SK-N-SH treated with all-trans-retinoic acid at 6 μM for 48 hours (cell line): ENCODE results near the gene PMS1.

Experiments
- PPARA ChIP-seq: fragments of 250-450 bp; sonication (Bioruptor Pico); IDR thresholded peaks from 2 replicates; pipeline ENCODE4 v1.5.0; 2020; ENCODE audit warnings: mild to moderate bottlenecking, borderline replicate concordance
- SNAI2 ChIP-seq: fragments of 250-450 bp; sonication (Bioruptor Pico); IDR thresholded peaks from 2 replicates; pipeline ENCODE4 v1.5.0; 2020; ENCODE audit warnings: mild to moderate bottlenecking, moderate library complexity
- TCF4 ChIP-seq: fragments of 250-450 bp; sonication (Bioruptor Pico); IDR thresholded peaks from 2 replicates; pipeline ENCODE4 v1.8.0; 2021; ENCODE audit warnings: mild to moderate bottlenecking, moderate library complexity, borderline replicate concordance
- ZFP3 ChIP-seq: fragments of 250-450 bp; sonication (Bioruptor Pico); IDR thresholded peaks from 2 replicates; pipeline ENCODE4 v1.5.0; 2020; ENCODE audit warnings: mild to moderate bottlenecking, moderate library complexity
- ZFP30 ChIP-seq: fragments of 450-650 bp; formaldehyde crosslinking; IDR thresholded peaks from 2 replicates; pipeline ENCODE4 v1.5.0; 2022; ENCODE audit warnings: mild to moderate bottlenecking, moderate library complexity
- TF ChIP-seq, protein P1 (sequence below): fragments of 250-450 bp; sonication (Bioruptor Pico); IDR thresholded peaks from 2 replicates; pipeline ENCODE4 v1.5.1; 2020; ENCODE audit warnings: low read depth, mild to moderate bottlenecking, moderate library complexity
- TF ChIP-seq, protein P2 (sequence below): fragments of 250-450 bp; sonication (Bioruptor Pico); IDR thresholded peaks from 2 replicates; pipeline ENCODE4 v1.5.0; 2020; ENCODE audit warnings: mild to moderate bottlenecking, moderate library complexity
- TF ChIP-seq, protein P3 (sequence below): fragments of 250-450 bp; sonication (Bioruptor Pico); IDR thresholded peaks from 2 replicates; pipeline ENCODE4 v1.8.0; 2021; ENCODE audit warnings: low read depth, mild to moderate bottlenecking, moderate library complexity, borderline replicate concordance
- TF ChIP-seq, protein P4 (sequence below): fragments of 250-450 bp; sonication (Bioruptor Pico); IDR thresholded peaks from 2 replicates; pipeline ENCODE4 v1.5.1; 2021; ENCODE audit warnings: mild to moderate bottlenecking, moderate library complexity

DNA sequence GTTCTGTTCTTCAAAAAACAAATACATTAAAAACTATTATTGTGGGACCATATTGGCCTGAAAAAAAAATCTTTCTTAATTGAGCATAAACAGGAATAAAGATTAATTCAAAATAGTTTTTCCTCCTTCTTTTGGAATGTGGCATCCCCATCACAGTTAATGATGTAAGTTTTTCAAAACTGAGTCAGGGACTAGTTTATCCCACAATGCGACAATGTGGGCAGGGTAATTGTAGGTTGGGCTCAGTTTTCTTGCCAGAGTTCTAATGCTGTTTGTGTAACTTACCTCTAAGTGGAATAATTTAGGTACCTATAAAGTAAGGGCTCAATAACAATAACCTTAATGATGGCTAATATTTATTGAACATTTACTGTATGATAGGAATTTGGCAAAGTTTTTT lies 82.0 kb downstream of the PMS1 start:
- TF ChIP-seq, protein P1, sequence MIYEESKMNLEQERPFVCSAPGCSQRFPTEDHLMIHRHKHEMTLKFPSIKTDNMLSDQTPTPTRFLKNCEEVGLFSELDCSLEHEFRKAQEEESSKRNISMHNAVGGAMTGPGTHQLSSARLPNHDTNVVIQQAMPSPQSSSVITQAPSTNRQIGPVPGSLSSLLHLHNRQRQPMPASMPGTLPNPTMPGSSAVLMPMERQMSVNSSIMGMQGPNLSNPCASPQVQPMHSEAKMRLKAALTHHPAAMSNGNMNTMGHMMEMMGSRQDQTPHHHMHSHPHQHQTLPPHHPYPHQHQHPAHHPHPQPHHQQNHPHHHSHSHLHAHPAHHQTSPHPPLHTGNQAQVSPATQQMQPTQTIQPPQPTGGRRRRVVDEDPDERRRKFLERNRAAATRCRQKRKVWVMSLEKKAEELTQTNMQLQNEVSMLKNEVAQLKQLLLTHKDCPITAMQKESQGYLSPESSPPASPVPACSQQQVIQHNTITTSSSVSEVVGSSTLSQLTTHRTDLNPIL = no peak
- no peak for TF ChIP-seq TCF4 (CRISPR knock-in tag)
- TF ChIP-seq SNAI2 (CRISPR knock-in tag) = no peak
- TF ChIP-seq ZFP30 = no peak
- TF ChIP-seq, protein P2, sequence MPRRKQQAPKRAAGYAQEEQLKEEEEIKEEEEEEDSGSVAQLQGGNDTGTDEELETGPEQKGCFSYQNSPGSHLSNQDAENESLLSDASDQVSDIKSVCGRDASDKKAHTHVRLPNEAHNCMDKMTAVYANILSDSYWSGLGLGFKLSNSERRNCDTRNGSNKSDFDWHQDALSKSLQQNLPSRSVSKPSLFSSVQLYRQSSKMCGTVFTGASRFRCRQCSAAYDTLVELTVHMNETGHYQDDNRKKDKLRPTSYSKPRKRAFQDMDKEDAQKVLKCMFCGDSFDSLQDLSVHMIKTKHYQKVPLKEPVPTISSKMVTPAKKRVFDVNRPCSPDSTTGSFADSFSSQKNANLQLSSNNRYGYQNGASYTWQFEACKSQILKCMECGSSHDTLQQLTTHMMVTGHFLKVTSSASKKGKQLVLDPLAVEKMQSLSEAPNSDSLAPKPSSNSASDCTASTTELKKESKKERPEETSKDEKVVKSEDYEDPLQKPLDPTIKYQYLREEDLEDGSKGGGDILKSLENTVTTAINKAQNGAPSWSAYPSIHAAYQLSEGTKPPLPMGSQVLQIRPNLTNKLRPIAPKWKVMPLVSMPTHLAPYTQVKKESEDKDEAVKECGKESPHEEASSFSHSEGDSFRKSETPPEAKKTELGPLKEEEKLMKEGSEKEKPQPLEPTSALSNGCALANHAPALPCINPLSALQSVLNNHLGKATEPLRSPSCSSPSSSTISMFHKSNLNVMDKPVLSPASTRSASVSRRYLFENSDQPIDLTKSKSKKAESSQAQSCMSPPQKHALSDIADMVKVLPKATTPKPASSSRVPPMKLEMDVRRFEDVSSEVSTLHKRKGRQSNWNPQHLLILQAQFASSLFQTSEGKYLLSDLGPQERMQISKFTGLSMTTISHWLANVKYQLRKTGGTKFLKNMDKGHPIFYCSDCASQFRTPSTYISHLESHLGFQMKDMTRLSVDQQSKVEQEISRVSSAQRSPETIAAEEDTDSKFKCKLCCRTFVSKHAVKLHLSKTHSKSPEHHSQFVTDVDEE = no peak
- TF ChIP-seq, protein P3, sequence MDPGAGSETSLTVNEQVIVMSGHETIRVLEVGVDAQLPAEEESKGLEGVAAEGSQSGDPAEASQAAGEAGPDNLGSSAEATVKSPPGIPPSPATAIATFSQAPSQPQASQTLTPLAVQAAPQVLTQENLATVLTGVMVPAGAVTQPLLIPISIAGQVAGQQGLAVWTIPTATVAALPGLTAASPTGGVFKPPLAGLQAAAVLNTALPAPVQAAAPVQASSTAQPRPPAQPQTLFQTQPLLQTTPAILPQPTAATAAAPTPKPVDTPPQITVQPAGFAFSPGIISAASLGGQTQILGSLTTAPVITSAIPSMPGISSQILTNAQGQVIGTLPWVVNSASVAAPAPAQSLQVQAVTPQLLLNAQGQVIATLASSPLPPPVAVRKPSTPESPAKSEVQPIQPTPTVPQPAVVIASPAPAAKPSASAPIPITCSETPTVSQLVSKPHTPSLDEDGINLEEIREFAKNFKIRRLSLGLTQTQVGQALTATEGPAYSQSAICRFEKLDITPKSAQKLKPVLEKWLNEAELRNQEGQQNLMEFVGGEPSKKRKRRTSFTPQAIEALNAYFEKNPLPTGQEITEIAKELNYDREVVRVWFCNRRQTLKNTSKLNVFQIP (CRISPR knock-in tag) = no peak
- TF ChIP-seq PPARA = no peak
- no peak for TF ChIP-seq ZFP3 (CRISPR knock-in tag)
- TF ChIP-seq, protein P4, sequence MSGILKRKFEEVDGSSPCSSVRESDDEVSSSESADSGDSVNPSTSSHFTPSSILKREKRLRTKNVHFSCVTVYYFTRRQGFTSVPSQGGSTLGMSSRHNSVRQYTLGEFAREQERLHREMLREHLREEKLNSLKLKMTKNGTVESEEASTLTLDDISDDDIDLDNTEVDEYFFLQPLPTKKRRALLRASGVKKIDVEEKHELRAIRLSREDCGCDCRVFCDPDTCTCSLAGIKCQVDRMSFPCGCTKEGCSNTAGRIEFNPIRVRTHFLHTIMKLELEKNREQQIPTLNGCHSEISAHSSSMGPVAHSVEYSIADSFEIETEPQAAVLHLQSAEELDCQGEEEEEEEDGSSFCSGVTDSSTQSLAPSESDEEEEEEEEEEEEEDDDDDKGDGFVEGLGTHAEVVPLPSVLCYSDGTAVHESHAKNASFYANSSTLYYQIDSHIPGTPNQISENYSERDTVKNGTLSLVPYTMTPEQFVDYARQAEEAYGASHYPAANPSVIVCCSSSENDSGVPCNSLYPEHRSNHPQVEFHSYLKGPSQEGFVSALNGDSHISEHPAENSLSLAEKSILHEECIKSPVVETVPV = no peak
